HG03575 (cell line): ENCODE results near the gene SLC37A1.

Source experiments
- ATAC-seq: cut with Tn5 transposase; IDR thresholded peaks from one replicate; pipeline ENCODE4 v1.9.1; 2021; ENCODE audit not compliant: unreplicated experiment, insufficient number of reproducible peaks, low FRiP score; ENCODE audit errors: extremely low read depth

Gene SLC37A1

GRCh38 chr21:42523211-42523610, 9.6 kb downstream of the SLC37A1 start:
- no peak for ATAC-seq

- ATAC-seq: no peak
These were observed 10.3 kb downstream of the SLC37A1 start for GRCh38 chr21:42523941-42524340.

GRCh38 chr21:42524341-42525028, 10.8 kb downstream of the SLC37A1 start:
- ATAC-seq: peak; percentile 59

- ATAC-seq: no peak
These were observed 11.5 kb downstream of the SLC37A1 start for GRCh38 chr21:42525029-42525581.

GRCh38 chr21:42525676-42526378, 12.2 kb downstream of the SLC37A1 start:
- no peak for ATAC-seq

- no peak for ATAC-seq
These were observed 12.7 kb downstream of the SLC37A1 start for GRCh38 chr21:42526379-42526727.

- ATAC-seq: no peak
These were observed 13.5 kb downstream of the SLC37A1 start for GRCh38 chr21:42527127-42527488.

GRCh38 chr21:42527489-42528158, 14.0 kb downstream of the SLC37A1 start:
- no peak for ATAC-seq

- ATAC-seq: no peak
These were observed 16.5 kb downstream of the SLC37A1 start for GRCh38 chr21:42530167-42530518.

GRCh38 chr21:42531771-42532170, 18.1 kb downstream of the SLC37A1 start:
- ATAC-seq: no peak

- ATAC-seq: no peak
These were observed 19.0 kb downstream of the SLC37A1 start for GRCh38 chr21:42532466-42533181.

- ATAC-seq: no peak
These were observed 19.8 kb downstream of the SLC37A1 start for GRCh38 chr21:42533306-42533962.

GRCh38 chr21:42533963-42534355, 20.3 kb downstream of the SLC37A1 start:
- no peak for ATAC-seq

GRCh38 chr21:42534421-42535378, 21.0 kb downstream of the SLC37A1 start:
- ATAC-seq: no peak

- no peak for ATAC-seq
These were observed 22.0 kb downstream of the SLC37A1 start for GRCh38 chr21:42535602-42536171.

GRCh38 chr21:42536601-42537000, 22.9 kb downstream of the SLC37A1 start:
- ATAC-seq: no peak

- no peak for ATAC-seq
These were observed 23.6 kb downstream of the SLC37A1 start for GRCh38 chr21:42537106-42537742.
